Epithelial cell of proximal tubule (primary cell): Measurements from ENCODE around the gene TP53I3. TPM values are rescaled to one million over a fixed set of nuclear protein-coding genes. Genes with fewer than 3 reads are reported as not detected.
A peak's percentile ranks its signal among the peaks of the same experiment; 100 is the strongest.

Experiments
- DNase-seq: peaks from one replicate; pipeline ENCODE4 v3.0.0-alpha.2; 2011; ENCODE audit warnings: low read depth
- H3K4me3 ChIP-seq: 2 replicates; pipeline ENCODE4 v1.5.1; 2011; ENCODE audit warnings: low read depth, mild to moderate bottlenecking, low read length
- CTCF ChIP-seq: conservative IDR thresholded peaks from 2 replicates; pipeline ENCODE4 v1.5.1; 2012; ENCODE audit warnings: low read depth, mild to moderate bottlenecking, low read length
- total RNA-seq: library from RNA; depleted of rRNA; stranded (reverse); fragments of >200 nt; gene quantifications from 2 replicates; pipeline ENCODE4 v1.2.3, GENCODE V29; 2015

The TP53I3 gene
- total RNA-seq, 1 donor from 2014 or later: 36.5 TPM

- no peak for TF ChIP-seq CTCF
- DNase-seq: peak; percentile 95
- H3K4me3 ChIP-seq: peak within 1 kb of the TSS; percentile 90
These were observed 8.5 kb downstream of the TP53I3 start, which contains the start of gene SF3B6 for GRCh38 chr2:24075915-24076848. SF3B6 (minus strand) TSS chr2:24076326; CDS start chr2:24076229, 97 bp downstream.

- no peak for TF ChIP-seq CTCF
- DNase-seq: no peak
- H3K4me3 ChIP-seq: peak overlapping the region; percentile 90
These were observed 9.4 kb downstream of the TP53I3 start for GRCh38 chr2:24075259-24075658.

DNA sequence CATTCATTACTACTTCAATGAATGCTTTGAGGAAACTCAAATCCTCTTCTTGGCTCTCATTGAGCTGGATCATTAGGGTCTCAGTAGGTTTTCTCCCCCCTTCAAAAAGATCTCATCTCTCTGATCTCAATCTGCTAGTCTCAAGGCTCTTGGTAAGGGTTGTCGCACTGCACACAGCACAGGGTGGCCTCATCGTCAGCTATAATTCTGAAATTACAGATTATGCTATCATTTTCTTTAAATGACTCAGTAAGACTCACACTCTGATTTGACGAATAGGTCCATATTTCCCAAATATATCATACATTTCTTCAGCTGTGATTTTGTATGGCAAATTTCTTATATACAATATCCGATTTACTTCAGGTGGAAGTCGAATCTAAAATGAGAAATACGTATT lies 10.8 kb downstream of the TP53I3 start:
- no peak for TF ChIP-seq CTCF
- no peak for DNase-seq
- H3K4me3 ChIP-seq: no peak overlapping the region

DNA sequence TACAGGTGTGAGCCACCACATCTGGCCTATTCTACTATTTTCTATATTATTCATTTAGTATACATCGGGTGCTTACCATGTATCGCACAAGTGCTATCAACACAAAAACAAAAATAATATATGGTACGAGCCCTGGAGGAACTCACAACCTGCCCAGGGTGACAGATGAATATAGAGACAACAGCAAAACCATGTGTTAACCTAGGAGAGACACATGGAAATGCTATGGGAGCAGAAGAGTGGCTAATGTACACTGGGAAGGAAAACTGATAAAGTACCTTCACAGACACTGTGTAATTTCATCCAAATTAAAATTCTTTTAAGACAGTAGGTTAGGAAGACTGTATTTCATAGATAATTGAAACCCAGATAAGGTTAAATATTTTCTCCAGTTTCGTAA lies 12.4 kb downstream of the TP53I3 start:
- TF ChIP-seq CTCF: no peak
- no peak overlapping the region for H3K4me3 ChIP-seq
- DNase-seq: no peak

- DNase-seq: no peak
- TF ChIP-seq CTCF: no peak
- H3K4me3 ChIP-seq: no peak overlapping the region
These were observed 19.3 kb downstream of the TP53I3 start for GRCh38 chr2:24065341-24065740.

GRCh38 chr2:24058564-24059271 lies 25.9 kb downstream of the TP53I3 start:
- TF ChIP-seq CTCF: no peak
- no peak for DNase-seq
- no peak overlapping the region for H3K4me3 ChIP-seq
